Lung microvascular endothelial cell (primary cell): ENCODE results near the gene ADAMTSL2. TPM values are rescaled to one million over a fixed set of nuclear protein-coding genes. Genes with fewer than 3 reads are reported as not detected.

ENCODE experiments used
- DNase-seq, 2 donors: peaks; one replicate each; pipeline versions ENCODE4 v3.0.0 to v3.0.0-alpha.2; 2010; ENCODE audit warnings: low read depth in 2 of 2
- total RNA-seq: library from RNA; depleted of rRNA; stranded (reverse); fragments of >200 nt; gene quantifications from 2 replicates; pipeline ENCODE4 v1.2.1, GENCODE V29; 2014

Gene ADAMTSL2
- total RNA-seq, 1 donor from 2014 or later, result under 0.01 TPM

GRCh38 chr9:133585481-133586351 lies 51.2 kb downstream of the ADAMTSL2 start:
- DNase-seq, result no peak

GRCh38 chr9:133587051-133587450 lies 52.5 kb downstream of the ADAMTSL2 start:
- no peak for DNase-seq

- DNase-seq, result no peak
These were observed 53.0 kb downstream of the ADAMTSL2 start for GRCh38 chr9:133587466-133587865.

- DNase-seq, result no peak
These were observed 55.1 kb downstream of the ADAMTSL2 start for GRCh38 chr9:133589454-133590227.

- no peak for DNase-seq
These were observed 55.8 kb downstream of the ADAMTSL2 start for GRCh38 chr9:133590231-133590855.

- DNase-seq, result no peak
These were observed 56.8 kb downstream of the ADAMTSL2 start for GRCh38 chr9:133591116-133591910.

- DNase-seq, result no peak
These were observed 57.5 kb downstream of the ADAMTSL2 start for GRCh38 chr9:133591985-133592384.

- no peak for DNase-seq
These were observed 58.4 kb downstream of the ADAMTSL2 start for GRCh38 chr9:133592731-133593409.

GRCh38 chr9:133593587-133594253 lies 59.2 kb downstream of the ADAMTSL2 start:
- DNase-seq, result no peak

GRCh38 chr9:133594310-133594709 lies 59.8 kb downstream of the ADAMTSL2 start:
- DNase-seq, result no peak

- no peak for DNase-seq
These were observed 61.4 kb downstream of the ADAMTSL2 start for GRCh38 chr9:133595910-133596309.

GRCh38 chr9:133597316-133597957 lies 62.9 kb downstream of the ADAMTSL2 start:
- DNase-seq, result peak in 1 of 2 donors; percentile 20

- DNase-seq, result no peak
These were observed 64.5 kb downstream of the ADAMTSL2 start for GRCh38 chr9:133598978-133599377.

GRCh38 chr9:133599470-133600173 lies 65.1 kb downstream of the ADAMTSL2 start:
- DNase-seq, result no peak

GRCh38 chr9:133600739-133601138 lies 66.2 kb downstream of the ADAMTSL2 start:
- DNase-seq, result no peak

- no peak for DNase-seq
These were observed 67.2 kb downstream of the ADAMTSL2 start for GRCh38 chr9:133601746-133602145.

GRCh38 chr9:133602277-133602676 lies 67.8 kb downstream of the ADAMTSL2 start:
- DNase-seq, result no peak

GRCh38 chr9:133603135-133603927 lies 68.8 kb downstream of the ADAMTSL2 start:
- no peak for DNase-seq
